Measurements from ENCODE around the gene NR2C2. TPM values are rescaled to one million over a fixed set of nuclear protein-coding genes. Genes with fewer than 3 reads are reported as not detected.

Gene NR2C2
- total RNA-seq, 1 donor from 2014 or later: 28.6 TPM

GRCh38 chr3:14918356-14918860 lies 29.0 kb upstream of the NR2C2 start:
- ATAC-seq (no peak), DNase-seq (ENCODE audit: missing footprints) (peak; percentile 41)
- intact Hi-C loops (cut with DNase I): no loop called here

- ATAC-seq (no peak), DNase-seq (ENCODE audit: missing footprints) (peak; percentile 25)
- intact Hi-C loops (cut with DNase I): loop anchor here (5.0 kb wide), 1 partner anchor 413 kb away; no protein-coding TSS in a partner anchor
Measured at GRCh38 chr3:14920536-14920935, 26.8 kb upstream of the NR2C2 start.

GRCh38 chr3:14921034-14921616 lies 26.3 kb upstream of the NR2C2 start:
- intact Hi-C loops (cut with DNase I): loop anchor here (1.0 to 5.0 kb wide), 3 partner anchors 130 to 414 kb away; no protein-coding TSS in a partner anchor
- DNase-seq (ENCODE audit: missing footprints) (peak; percentile 94), ATAC-seq (peak; percentile 93)

- ATAC-seq (no peak), DNase-seq (ENCODE audit: missing footprints) (peak; percentile 60)
- intact Hi-C loops (cut with DNase I): loop anchor here (1.0 to 5.0 kb wide), 3 partner anchors 131 to 415 kb away; no protein-coding TSS in a partner anchor
Measured at GRCh38 chr3:14921811-14922705, 25.3 kb upstream of the NR2C2 start.

GRCh38 chr3:14922863-14923262 lies 24.5 kb upstream of the NR2C2 start:
- intact Hi-C loops (cut with DNase I): loop anchor here (5.0 kb wide), 1 partner anchor 416 kb away; no protein-coding TSS in a partner anchor
- ATAC-seq (no peak), DNase-seq (ENCODE audit: missing footprints) (peak; percentile 53)

GRCh38 chr3:14923476-14923875 lies 23.9 kb upstream of the NR2C2 start:
- DNase-seq (ENCODE audit: missing footprints) (peak; percentile 34), ATAC-seq (no peak)
- intact Hi-C loops (cut with DNase I): loop anchor here (5.0 kb wide), 1 partner anchor 416 kb away; no protein-coding TSS in a partner anchor

GRCh38 chr3:14925729-14926591 lies 21.4 kb upstream of the NR2C2 start:
- intact Hi-C loops (cut with DNase I): loop anchor here (5.0 kb wide), 1 partner anchor 121 kb away; no protein-coding TSS in a partner anchor
- no peak for ATAC-seq
- peak; percentile 8 for DNase-seq (ENCODE audit: missing footprints)

GRCh38 chr3:14926592-14926991 lies 20.8 kb upstream of the NR2C2 start:
- intact Hi-C loops (cut with DNase I): loop anchor here (5.0 kb wide), 1 partner anchor 121 kb away; no protein-coding TSS in a partner anchor
- DNase-seq (ENCODE audit: missing footprints) (no peak), ATAC-seq (no peak)

- no peak for DNase-seq (ENCODE audit: missing footprints)
- intact Hi-C loops (cut with DNase I): loop anchor here (5.0 kb wide), 1 partner anchor 120 kb away; no protein-coding TSS in a partner anchor
Measured at GRCh38 chr3:14927308-14927707, 20.1 kb upstream of the NR2C2 start.

GRCh38 chr3:14929310-14930074 lies 17.9 kb upstream of the NR2C2 start:
- ATAC-seq (no peak), DNase-seq (ENCODE audit: missing footprints) (no peak)
- intact Hi-C loops (cut with DNase I): loop anchor here (5.0 kb wide), 1 partner anchor 118 kb away; no protein-coding TSS in a partner anchor

More at GRCh38 chr3:14927308-14927707, 20.1 kb upstream of the NR2C2 start:
- ATAC-seq: no peak

GRCh38 chr3:14933820-14934425 lies 13.5 kb upstream of the NR2C2 start:
- ATAC-seq (no peak), DNase-seq (ENCODE audit: missing footprints) (no peak)
- intact Hi-C loops (cut with DNase I): no loop called here

- intact Hi-C loops (cut with DNase I): no loop called here
- ATAC-seq (no peak), DNase-seq (ENCODE audit: missing footprints) (no peak)
Measured at GRCh38 chr3:14935592-14936345, 11.6 kb upstream of the NR2C2 start.

- intact Hi-C loops (cut with DNase I): no loop called here
- DNase-seq (ENCODE audit: missing footprints) (no peak), ATAC-seq (no peak)
Measured at GRCh38 chr3:14938954-14939353, 8.4 kb upstream of the NR2C2 start.

- no peak for ATAC-seq
- intact Hi-C loops (cut with DNase I): loop anchor here (10.0 kb wide), 1 partner anchor 263 kb away; the partner anchor contains the start of gene CAPN7
- DNase-seq (ENCODE audit: missing footprints): no peak
Measured at GRCh38 chr3:14941871-14942270, 5.5 kb upstream of the NR2C2 start.

GRCh38 chr3:14943042-14943441 lies 4.3 kb upstream of the NR2C2 start:
- intact Hi-C loops (cut with DNase I): loop anchor here (10.0 kb wide), 1 partner anchor 262 kb away; the partner anchor contains the start of gene CAPN7
- no peak for DNase-seq (ENCODE audit: missing footprints)
- ATAC-seq: no peak

GRCh38 chr3:14946236-14946635 lies 1.1 kb upstream of the NR2C2 start:
- ATAC-seq (no peak), DNase-seq (ENCODE audit: missing footprints) (no peak)
- intact Hi-C loops (cut with DNase I): loop anchor here (5.0 to 10.0 kb wide), 3 partner anchors 46 to 259 kb away; partner anchors contain the start of gene CAPN7
